ENCODE results near the gene CFAP70. TPM values are rescaled to one million over a fixed set of nuclear protein-coding genes. Genes with fewer than 3 reads are reported as not detected.

The CFAP70 gene
- total RNA-seq, 2 experiments from 2014 or later: 0.28 to 0.70 TPM

- no peaks in the 10 kb centered on the region for H3K9me3 Mint-ChIP-seq
- ChIA-PET CTCF (interaction anchor here (0.6 to 2.2 kb wide), 6 partner anchors 9 to 165 kb away, joined by 3 to 7 read pairs (median 4); partner anchors contain the start of gene P4HA1), POLR2A (interaction anchor here (0.5 to 3.5 kb wide), 36 partner anchors 9 to 950 kb away, joined by 3 to 37 read pairs (median 4); partner anchors contain the start of genes ANXA7, CFAP70, DNAJB12 and ECD)
- peak within 1 kb of the TSS; percentile 95 for H3K27ac Mint-ChIP-seq
- DNase-seq: peak; percentile 98
- peaks cover 71% of the 10 kb centered on the region for H3K4me1 Mint-ChIP-seq
- H3K27me3 Mint-ChIP-seq: no peaks in the 10 kb centered on the region
- peak within 1 kb of the TSS; percentile 99 for H3K4me3 Mint-ChIP-seq
- peaks cover 80% of the 10 kb centered on the region for H3K36me3 Mint-ChIP-seq (ENCODE audit: low read depth)
Measured at GRCh38 chr10:73246646-73247508, 111.8 kb downstream of the CFAP70 start, which contains the start of gene DNAJC9. Gene DNAJC9, minus strand, starts transcription at chr10:73247255. Its CDS starts 66 bp downstream, at chr10:73247189.

DNA sequence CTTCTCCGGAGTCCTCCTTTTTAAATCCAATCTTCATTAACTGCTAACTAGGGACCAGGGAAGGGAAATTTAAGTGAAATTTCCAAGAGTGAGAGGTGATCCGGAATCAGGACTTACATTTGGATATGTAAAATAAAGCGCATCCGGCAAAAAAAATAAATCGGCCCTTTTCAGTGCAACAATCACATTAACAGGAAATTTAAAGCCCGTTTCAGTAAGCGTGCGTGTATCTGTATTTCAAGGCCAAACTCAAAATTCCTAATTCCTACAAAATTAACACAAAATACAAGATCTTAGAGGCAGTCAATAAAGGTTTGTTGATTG, 112.4 kb downstream of the CFAP70 start:
- Mint-ChIP-seq H3K27me3 (no peaks in the 10 kb centered on the region), H3K36me3 (ENCODE audit: low read depth) (peaks cover 78% of the 10 kb centered on the region), H3K4me1 (peaks cover 66% of the 10 kb centered on the region), H3K4me3 (peak overlapping the region; percentile 99), H3K27ac (peak overlapping the region; percentile 95), H3K9me3 (no peaks in the 10 kb centered on the region)
- POLR2A ChIA-PET: interaction anchor here (0.5 to 3.5 kb wide), 29 partner anchors 8 to 949 kb away, joined by 3 to 37 read pairs (median 6); partner anchors contain the start of genes ANXA7, CFAP70, DNAJB12 and ECD
- CTCF ChIA-PET: interaction anchor here (1.6 to 2.2 kb wide), 2 partner anchors 77 to 149 kb away, joined by 4 to 7 read pairs; partner anchors contain the start of gene P4HA1
- DNase-seq: no peak

DNA sequence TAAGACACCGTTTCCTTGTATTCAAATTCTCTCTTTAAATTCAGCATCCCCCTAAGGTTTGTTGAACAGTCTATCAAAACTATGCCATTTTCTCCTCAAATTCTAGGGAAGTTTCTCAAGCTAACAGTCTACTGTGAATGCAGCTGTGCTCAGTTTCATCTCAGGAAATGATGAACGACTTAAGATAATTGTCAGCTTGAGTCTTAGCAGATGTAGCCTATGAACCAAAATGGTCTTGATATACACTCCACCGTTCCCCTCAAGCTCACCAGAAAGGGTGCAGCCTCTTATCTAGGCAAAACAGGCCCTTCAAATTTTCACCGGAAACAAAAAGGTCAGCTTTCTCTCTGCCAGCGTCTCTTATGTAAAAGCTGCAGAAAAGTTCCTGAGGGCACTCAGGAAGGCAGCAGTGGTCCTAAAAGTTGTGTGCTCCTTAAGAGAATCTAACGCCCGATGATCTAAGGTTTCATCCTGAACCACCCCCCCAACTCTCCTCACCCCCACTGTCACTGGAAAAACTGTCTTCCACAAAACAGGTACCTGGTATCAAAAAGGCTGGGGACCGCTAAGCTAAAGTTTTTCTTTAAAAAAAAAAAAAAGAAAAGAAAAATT, 113.7 kb downstream of the CFAP70 start:
- H3K4me3 Mint-ChIP-seq: peak overlapping the region; percentile 99

GRCh38 chr10:73239908-73240307, 118.8 kb downstream of the CFAP70 start:
- CTCF ChIA-PET: interaction anchor here (0.8 kb wide), 1 partner anchor 15 kb away, joined by 4 read pairs; no protein-coding TSS in a partner anchor
- Mint-ChIP-seq H3K27ac (no peak overlapping the region), H3K36me3 (ENCODE audit: low read depth) (peaks cover 62% of the 10 kb centered on the region), H3K9me3 (no peaks in the 10 kb centered on the region), H3K4me3 (no peak overlapping the region), H3K4me1 (peaks cover 32% of the 10 kb centered on the region), H3K27me3 (no peaks in the 10 kb centered on the region)
- POLR2A ChIA-PET: interaction anchor here (2.4 kb wide), 1 partner anchor 12 kb away, joined by 8 read pairs; the partner anchor contains the start of gene MRPS16
- DNase-seq: no peak

More for the DNA sequence above, 113.7 kb downstream of the CFAP70 start:
- ChIA-PET CTCF (interaction anchor here (0.6 to 1.6 kb wide), 3 partner anchors 12 to 148 kb away, joined by 3 to 4 read pairs (median 4); partner anchors contain the start of gene P4HA1), POLR2A (interaction anchor here (0.7 to 3.5 kb wide), 7 partner anchors 10 to 251 kb away, joined by 3 to 35 read pairs (median 4); partner anchors contain the start of genes ANXA7, ECD, FAM149B1 and P4HA1)
- H3K27ac Mint-ChIP-seq: peak overlapping the region; percentile 95
- DNase-seq: no peak
- no peaks in the 10 kb centered on the region for H3K27me3 Mint-ChIP-seq
- H3K36me3 Mint-ChIP-seq (ENCODE audit: low read depth): peaks cover 79% of the 10 kb centered on the region
- no peaks in the 10 kb centered on the region for H3K9me3 Mint-ChIP-seq
- H3K4me1 Mint-ChIP-seq: peaks cover 61% of the 10 kb centered on the region

DNA sequence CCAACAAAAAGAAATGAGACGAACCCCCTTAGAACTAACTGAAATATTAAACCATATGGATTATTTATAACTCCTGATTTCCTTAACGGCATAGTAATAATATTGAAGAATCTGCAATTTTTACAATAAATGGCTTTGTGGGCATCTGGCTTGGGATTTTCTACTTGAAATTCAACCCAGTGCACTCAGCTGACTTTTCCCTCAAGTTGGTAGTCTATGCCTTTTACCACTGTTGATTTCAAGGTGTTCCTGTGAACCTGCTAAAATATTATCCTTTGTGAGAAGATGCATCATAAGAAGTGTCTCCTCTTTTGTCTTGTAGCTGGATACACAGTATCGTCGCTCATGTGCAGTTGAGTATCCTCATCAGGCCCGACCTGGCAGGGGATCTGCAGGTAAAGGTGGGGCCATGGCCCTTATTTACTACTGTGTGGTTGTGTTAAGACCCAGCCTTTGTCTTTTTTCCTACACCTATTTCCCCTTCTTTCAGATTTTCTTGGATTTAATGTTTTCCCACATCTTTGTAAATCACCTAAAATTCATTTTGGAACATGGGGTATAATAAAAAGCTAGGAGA, 119.6 kb downstream of the CFAP70 start:
- Mint-ChIP-seq H3K4me3 (no peak overlapping the region), H3K9me3 (no peaks in the 10 kb centered on the region), H3K4me1 (peaks cover 24% of the 10 kb centered on the region), H3K36me3 (ENCODE audit: low read depth) (peaks cover 61% of the 10 kb centered on the region), H3K27ac (no peak overlapping the region), H3K27me3 (no peaks in the 10 kb centered on the region)
- ChIA-PET CTCF (interaction anchor here (0.9 kb wide), 1 partner anchor 21 kb away, joined by 3 read pairs; no protein-coding TSS in a partner anchor), POLR2A (interaction anchor here (1.5 to 2.7 kb wide), 3 partner anchors 8 to 13 kb away, joined by 3 to 17 read pairs (median 8); partner anchors contain the start of genes DNAJC9 and MRPS16)
- no peak for DNase-seq

GRCh38 chr10:73234695-73235094, 124.0 kb downstream of the CFAP70 start:
- Mint-ChIP-seq H3K4me1 (no peaks in the 10 kb centered on the region), H3K9me3 (no peaks in the 10 kb centered on the region), H3K36me3 (ENCODE audit: low read depth) (peaks cover 39% of the 10 kb centered on the region), H3K4me3 (no peak overlapping the region), H3K27me3 (no peaks in the 10 kb centered on the region), H3K27ac (peak overlapping the region; percentile 16)
- no peak for DNase-seq
- ChIA-PET CTCF (interaction anchor here (0.6 kb wide), 1 partner anchor 22 kb away, joined by 3 read pairs; no protein-coding TSS in a partner anchor), POLR2A (interaction anchor here (1.2 to 1.3 kb wide), 2 partner anchors 11 to 13 kb away, joined by 3 to 5 read pairs; partner anchors contain the start of gene DNAJC9)

DNA sequence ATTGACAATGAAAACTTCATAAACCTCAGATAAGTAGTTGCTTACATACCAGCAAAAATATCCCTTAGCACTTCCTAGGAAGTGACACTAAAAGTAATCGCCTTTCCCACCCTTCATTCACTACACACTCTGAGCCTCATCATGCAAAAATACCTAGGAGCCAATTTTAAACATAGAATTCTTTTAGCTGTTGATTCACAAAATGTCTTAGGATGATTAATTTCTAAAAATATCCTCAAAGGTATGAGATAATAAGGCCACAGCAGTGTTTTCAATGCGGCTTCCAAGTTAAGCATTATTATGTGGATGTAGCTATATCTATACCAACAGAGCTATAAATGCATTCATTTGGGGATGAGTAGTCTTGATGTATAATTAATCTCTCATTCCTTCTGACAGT, 124.8 kb downstream of the CFAP70 start:
- ChIA-PET POLR2A (interaction anchor here (0.9 kb wide), 1 partner anchor 13 kb away, joined by 3 read pairs; the partner anchor contains the start of gene DNAJC9), CTCF (interaction anchor here (1.0 to 1.4 kb wide), 2 partner anchors 9 to 20 kb away, joined by 3 to 4 read pairs; no protein-coding TSS in a partner anchor)
- peaks cover 34% of the 10 kb centered on the region for H3K36me3 Mint-ChIP-seq (ENCODE audit: low read depth)
- no peak overlapping the region for H3K27ac Mint-ChIP-seq
- no peaks in the 10 kb centered on the region for H3K4me1 Mint-ChIP-seq
- no peaks in the 10 kb centered on the region for H3K9me3 Mint-ChIP-seq
- no peaks in the 10 kb centered on the region for H3K27me3 Mint-ChIP-seq
- DNase-seq: no peak
- no peak overlapping the region for H3K4me3 Mint-ChIP-seq

- Mint-ChIP-seq H3K27ac (no peak overlapping the region), H3K4me1 (no peaks in the 10 kb centered on the region), H3K27me3 (no peaks in the 10 kb centered on the region), H3K9me3 (no peaks in the 10 kb centered on the region), H3K36me3 (ENCODE audit: low read depth) (peaks cover 32% of the 10 kb centered on the region), H3K4me3 (no peak overlapping the region)
- ChIA-PET POLR2A (interaction anchor here (2.1 to 2.4 kb wide), 2 partner anchors 14 to 20 kb away, joined by 7 to 10 read pairs; partner anchors contain the start of genes DNAJC9 and MRPS16), CTCF (interaction anchor here (0.5 to 1.6 kb wide), 3 partner anchors 12 to 412 kb away, joined by 3 to 4 read pairs (median 3); no protein-coding TSS in a partner anchor)
- no peak for DNase-seq
Measured at GRCh38 chr10:73232887-73233286, 125.8 kb downstream of the CFAP70 start.

GRCh38 chr10:73229567-73229966, 129.1 kb downstream of the CFAP70 start:
- no peak for DNase-seq
- no peaks in the 10 kb centered on the region for H3K9me3 Mint-ChIP-seq
- CTCF ChIA-PET: no interaction called here

GRCh38 chr10:73228247-73228646, 130.4 kb downstream of the CFAP70 start:
- ChIA-PET CTCF (no interaction called here), POLR2A (interaction anchor here (0.8 kb wide), 1 partner anchor 18 kb away, joined by 3 read pairs; the partner anchor contains the start of gene DNAJC9)
- DNase-seq: no peak
- H3K9me3 Mint-ChIP-seq: no peaks in the 10 kb centered on the region
- no peak overlapping the region for H3K27ac Mint-ChIP-seq
- H3K4me3 Mint-ChIP-seq: no peak overlapping the region
- no peaks in the 10 kb centered on the region for H3K27me3 Mint-ChIP-seq
- no peaks in the 10 kb centered on the region for H3K4me1 Mint-ChIP-seq
- peaks cover 16% of the 10 kb centered on the region for H3K36me3 Mint-ChIP-seq (ENCODE audit: low read depth)

More at GRCh38 chr10:73229567-73229966, 129.1 kb downstream of the CFAP70 start:
- H3K36me3 Mint-ChIP-seq (ENCODE audit: low read depth): peaks cover 24% of the 10 kb centered on the region
- no peaks in the 10 kb centered on the region for H3K4me1 Mint-ChIP-seq
- no peak overlapping the region for H3K27ac Mint-ChIP-seq
- POLR2A ChIA-PET: interaction anchor here (1.0 kb wide), 1 partner anchor 12 kb away, joined by 4 read pairs; no protein-coding TSS in a partner anchor
- no peaks in the 10 kb centered on the region for H3K27me3 Mint-ChIP-seq
- H3K4me3 Mint-ChIP-seq: no peak overlapping the region

DNA sequence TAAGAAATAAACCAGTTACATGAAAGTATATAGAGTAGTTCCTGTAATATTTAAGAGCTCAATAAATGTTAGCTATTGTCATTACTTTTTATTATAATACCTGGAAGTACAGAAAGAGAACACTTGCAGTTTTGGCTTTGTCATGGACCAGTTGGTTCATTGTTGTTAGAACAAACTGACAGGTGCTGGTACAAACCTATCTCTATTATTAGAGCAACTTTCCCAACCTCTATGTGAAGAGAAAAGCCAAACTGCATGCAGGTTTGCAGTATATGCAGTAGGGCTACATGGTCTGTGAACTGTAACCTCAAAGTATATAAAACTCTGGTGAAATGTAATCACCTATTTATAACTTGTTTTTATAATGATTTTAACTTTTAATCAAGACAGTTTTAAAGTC, 132.0 kb downstream of the CFAP70 start:
- Mint-ChIP-seq H3K4me3 (no peak overlapping the region), H3K27ac (no peak overlapping the region), H3K36me3 (ENCODE audit: low read depth) (peaks cover 11% of the 10 kb centered on the region), H3K9me3 (no peaks in the 10 kb centered on the region), H3K4me1 (no peaks in the 10 kb centered on the region), H3K27me3 (no peaks in the 10 kb centered on the region)
- POLR2A ChIA-PET: interaction anchor here (0.8 to 1.3 kb wide), 2 partner anchors 12 to 20 kb away, joined by 3 to 7 read pairs; partner anchors contain the start of gene DNAJC9
- no peak for DNase-seq
- CTCF ChIA-PET: interaction anchor here (1.1 kb wide), 1 partner anchor 9 kb away, joined by 4 read pairs; no protein-coding TSS in a partner anchor

- DNase-seq: no peak
- H3K36me3 Mint-ChIP-seq (ENCODE audit: low read depth): peaks cover 9% of the 10 kb centered on the region
Measured at GRCh38 chr10:73225518-73225917, 133.1 kb downstream of the CFAP70 start.

More at GRCh38 chr10:73225518-73225917, 133.1 kb downstream of the CFAP70 start:
- no peaks in the 10 kb centered on the region for H3K9me3 Mint-ChIP-seq
- no peak overlapping the region for H3K27ac Mint-ChIP-seq
- ChIA-PET CTCF (no interaction called here), POLR2A (no interaction called here)
- no peak overlapping the region for H3K4me3 Mint-ChIP-seq
- no peaks in the 10 kb centered on the region for H3K27me3 Mint-ChIP-seq
- no peaks in the 10 kb centered on the region for H3K4me1 Mint-ChIP-seq
